ENCODE data around the gene TRMT2B. TPM values are rescaled to one million over a fixed set of nuclear protein-coding genes. Genes with fewer than 3 reads are reported as not detected.

TRMT2B gene
- total RNA-seq, 1 experiment from 2014 or later = 39.7 TPM

- Histone ChIP-seq H3K27ac (ENCODE audit: low read length) (no peak overlapping the region), H3K4me1 (ENCODE audit: control insufficient read depth, insufficient read depth, low read length) (no peaks in the 10 kb centered on the region), H3K36me3 (ENCODE audit: control insufficient read depth, insufficient read depth, low read length) (no peaks in the 10 kb centered on the region), H3K9me3 (ENCODE audit: control insufficient read depth, insufficient read depth, low read depth, low read length) (no peaks in the 10 kb centered on the region), H3K4me3 (ENCODE audit: low read depth in 2 of 2, low read length in 2 of 2) (no peak overlapping the region), H3K27me3 (ENCODE audit: control insufficient read depth, insufficient read depth, low read length) (no peaks in the 10 kb centered on the region)
- ChIA-PET POLR2A (no interaction called here), CTCF (no interaction called here)
- DNase-seq (ENCODE audit: low read depth, low spot score) = peak; percentile 61
- TF ChIP-seq TCF7L2 (IDR thresholded peaks at IDR 0.05; ENCODE audit: low read depth, low read length) (no peak), SIN3A (IDR thresholded peaks at IDR 0.05; ENCODE audit: borderline replicate concordance, insufficient read depth, low read depth, low read length) (no peak), CTCF (IDR thresholded peaks at IDR 0.05) (no peak)
- in situ Hi-C loops (cut with HindIII; ENCODE audit: low pct_unique_long_range_greater_than_20kb, low sequenced_read_pairs) (no loop called here), intact Hi-C loops (cut with micrococcal nuclease; ENCODE audit: unreplicated experiment) (no loop called here)
- ATAC-seq = peak; percentile 88
- no TSS peak for BruUV-seq (replicated peaks)
Measured at GRCh38 chrX:100980608-100981497, 71.1 kb downstream of the TRMT2B start.

- Histone ChIP-seq H3K27ac (ENCODE audit: low read length) (no peak overlapping the region), H3K4me3 (ENCODE audit: low read depth in 2 of 2, low read length in 2 of 2) (no peak overlapping the region), H3K36me3 (ENCODE audit: control insufficient read depth, insufficient read depth, low read length) (no peaks in the 10 kb centered on the region), H3K9me3 (ENCODE audit: control insufficient read depth, insufficient read depth, low read depth, low read length) (no peaks in the 10 kb centered on the region), H3K27me3 (ENCODE audit: control insufficient read depth, insufficient read depth, low read length) (no peaks in the 10 kb centered on the region), H3K4me1 (ENCODE audit: control insufficient read depth, insufficient read depth, low read length) (no peaks in the 10 kb centered on the region)
- no TSS peak for BruUV-seq (replicated peaks)
- no peak for DNase-seq (ENCODE audit: low read depth, low spot score)
- ATAC-seq = peak; percentile 20; the same call in 1 of the 2 replicates
- CTCF ChIA-PET = no interaction called here
- in situ Hi-C loops (cut with HindIII; ENCODE audit: low pct_unique_long_range_greater_than_20kb, low sequenced_read_pairs) = no loop called here
- POLR2A ChIA-PET = no interaction called here
- intact Hi-C loops (cut with micrococcal nuclease; ENCODE audit: unreplicated experiment) = no loop called here
- no peak for TF ChIP-seq POLR2AphosphoS5 (IDR thresholded peaks at IDR 0.05; ENCODE audit: low read depth, low read length)
- no peak for TF ChIP-seq CTCF (IDR thresholded peaks at IDR 0.05)
- TF ChIP-seq TCF7L2 (IDR thresholded peaks at IDR 0.05; ENCODE audit: low read depth, low read length) = no peak
- no peak for TF ChIP-seq REST (IDR thresholded peaks at IDR 0.05; ENCODE audit: insufficient read depth in 1 of 2, low read depth in 2 of 2, low read length in 1 of 2)
- no peak for TF ChIP-seq SIN3A (IDR thresholded peaks at IDR 0.05; ENCODE audit: borderline replicate concordance, insufficient read depth, low read depth, low read length)
Measured at GRCh38 chrX:100979881-100980607, 71.9 kb downstream of the TRMT2B start.

Measured in Panc1 (cell line).